ENCODE results near the gene FAM20A.
"Not testable (repeated sequence)": the region's sequence is repeated elsewhere in the genome, so short reads cannot be mapped to it uniquely, and the experiment has no call there.

Gene FAM20A

GRCh38 chr17:68518063-68518815 lies 82.9 kb downstream of the FAM20A start:
- TF ChIP-seq CTCF (IDR thresholded peaks at IDR 0.05; ENCODE audit: poor library complexity, severe bottlenecking) = no peak
- H3K4me1 ChIP-seq (ENCODE audit: insufficient read depth, poor library complexity, severe bottlenecking) = peaks cover 3% of the 10 kb centered on the region
- H3K27ac ChIP-seq (ENCODE audit: poor library complexity, severe bottlenecking) = no peak overlapping the region
- H3K9me3 ChIP-seq (ENCODE audit: severe bottlenecking) = no peaks in the 10 kb centered on the region
- no peaks in the 10 kb centered on the region for H3K27me3 ChIP-seq (ENCODE audit: insufficient read depth, poor library complexity, severe bottlenecking)
- H3K4me3 ChIP-seq (ENCODE audit: severe bottlenecking) = no peak overlapping the region
- DNase-seq (ENCODE audit: low spot score) (no peak), ATAC-seq (ENCODE audit: low read depth) (no peak)
- peaks cover 84% of the 10 kb centered on the region for H3K36me3 ChIP-seq (ENCODE audit: low read depth)

- not testable (repeated sequence) for DNase-seq (ENCODE audit: low spot score); H3K27ac ChIP-seq (ENCODE audit: poor library complexity, severe bottlenecking); H3K27me3 ChIP-seq (ENCODE audit: insufficient read depth, poor library complexity, severe bottlenecking); H3K4me3 ChIP-seq (ENCODE audit: severe bottlenecking); H3K9me3 ChIP-seq (ENCODE audit: severe bottlenecking); ATAC-seq (ENCODE audit: low read depth); H3K4me1 ChIP-seq (ENCODE audit: insufficient read depth, poor library complexity, severe bottlenecking)
- H3K36me3 ChIP-seq (ENCODE audit: low read depth) = peaks cover 77% of the 10 kb centered on the region
Observed at GRCh38 chr17:68517605-68518004, 83.6 kb downstream of the FAM20A start.

GRCh38 chr17:68516732-68517131 lies 84.4 kb downstream of the FAM20A start:
- Histone ChIP-seq H3K36me3 (ENCODE audit: low read depth) (peaks cover 68% of the 10 kb centered on the region), H3K27ac (ENCODE audit: poor library complexity, severe bottlenecking) (no peak overlapping the region), H3K4me3 (ENCODE audit: severe bottlenecking) (no peak overlapping the region), H3K4me1 (ENCODE audit: insufficient read depth, poor library complexity, severe bottlenecking) (peaks cover 3% of the 10 kb centered on the region), H3K9me3 (ENCODE audit: severe bottlenecking) (no peaks in the 10 kb centered on the region), H3K27me3 (ENCODE audit: insufficient read depth, poor library complexity, severe bottlenecking) (no peaks in the 10 kb centered on the region)
- ATAC-seq (ENCODE audit: low read depth) (no peak), DNase-seq (ENCODE audit: low spot score) (no peak)
- TF ChIP-seq CTCF (IDR thresholded peaks at IDR 0.05; ENCODE audit: poor library complexity, severe bottlenecking) = no peak

- peak overlapping the region; percentile 97 for H3K4me3 ChIP-seq (ENCODE audit: severe bottlenecking)
- H3K36me3 ChIP-seq (ENCODE audit: low read depth) = peaks cover 51% of the 10 kb centered on the region
- DNase-seq (ENCODE audit: low spot score) (no peak), ATAC-seq (ENCODE audit: low read depth) (no peak)
- H3K27ac ChIP-seq (ENCODE audit: poor library complexity, severe bottlenecking) = peak overlapping the region; percentile 24
- TF ChIP-seq CTCF (IDR thresholded peaks at IDR 0.05; ENCODE audit: poor library complexity, severe bottlenecking) = no peak
- H3K27me3 ChIP-seq (ENCODE audit: insufficient read depth, poor library complexity, severe bottlenecking) = no peaks in the 10 kb centered on the region
- no peaks in the 10 kb centered on the region for H3K9me3 ChIP-seq (ENCODE audit: severe bottlenecking)
- peaks cover 16% of the 10 kb centered on the region for H3K4me1 ChIP-seq (ENCODE audit: insufficient read depth, poor library complexity, severe bottlenecking)
Observed at GRCh38 chr17:68514831-68515635, 86.1 kb downstream of the FAM20A start.

- ATAC-seq (ENCODE audit: low read depth) (no peak), DNase-seq (ENCODE audit: low spot score) (no peak)
- TF ChIP-seq CTCF (IDR thresholded peaks at IDR 0.05; ENCODE audit: poor library complexity, severe bottlenecking) = no peak
- H3K4me1 ChIP-seq (ENCODE audit: insufficient read depth, poor library complexity, severe bottlenecking) = peaks cover 21% of the 10 kb centered on the region
- peak overlapping the region; percentile 97 for H3K4me3 ChIP-seq (ENCODE audit: severe bottlenecking)
- no peaks in the 10 kb centered on the region for H3K9me3 ChIP-seq (ENCODE audit: severe bottlenecking)
- no peaks in the 10 kb centered on the region for H3K27me3 ChIP-seq (ENCODE audit: insufficient read depth, poor library complexity, severe bottlenecking)
- peak overlapping the region; percentile 76 for H3K27ac ChIP-seq (ENCODE audit: poor library complexity, severe bottlenecking)
- H3K36me3 ChIP-seq (ENCODE audit: low read depth) = peaks cover 40% of the 10 kb centered on the region
Observed at GRCh38 chr17:68513932-68514331, 87.2 kb downstream of the FAM20A start.
